ENCODE results near the gene NOL6.

NOL6 gene

DNA sequence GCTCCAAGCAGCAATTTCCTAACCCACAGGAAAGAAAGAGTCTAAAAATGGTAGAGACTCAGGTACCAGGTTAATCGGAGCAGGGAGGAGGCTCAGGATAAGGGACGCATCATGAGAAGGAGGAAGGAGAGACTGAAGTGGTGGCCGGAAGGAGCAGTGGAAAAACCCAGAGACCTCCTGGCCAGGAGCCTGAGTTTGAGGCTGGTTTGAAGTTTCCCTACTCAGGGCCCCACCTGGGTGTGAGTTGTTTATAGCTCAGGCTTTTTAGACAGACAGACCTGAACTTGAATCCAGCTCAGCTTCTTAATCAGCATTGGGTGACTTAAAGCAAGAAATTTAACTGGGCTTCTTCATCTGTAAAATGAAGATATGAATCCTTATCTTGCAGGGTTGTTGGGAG, 59.5 kb downstream of the NOL6 start:
- no peak overlapping the region for H3K4me3 ChIP-seq (ENCODE audit: low read depth, low read length)
- TF ChIP-seq, protein P1, sequence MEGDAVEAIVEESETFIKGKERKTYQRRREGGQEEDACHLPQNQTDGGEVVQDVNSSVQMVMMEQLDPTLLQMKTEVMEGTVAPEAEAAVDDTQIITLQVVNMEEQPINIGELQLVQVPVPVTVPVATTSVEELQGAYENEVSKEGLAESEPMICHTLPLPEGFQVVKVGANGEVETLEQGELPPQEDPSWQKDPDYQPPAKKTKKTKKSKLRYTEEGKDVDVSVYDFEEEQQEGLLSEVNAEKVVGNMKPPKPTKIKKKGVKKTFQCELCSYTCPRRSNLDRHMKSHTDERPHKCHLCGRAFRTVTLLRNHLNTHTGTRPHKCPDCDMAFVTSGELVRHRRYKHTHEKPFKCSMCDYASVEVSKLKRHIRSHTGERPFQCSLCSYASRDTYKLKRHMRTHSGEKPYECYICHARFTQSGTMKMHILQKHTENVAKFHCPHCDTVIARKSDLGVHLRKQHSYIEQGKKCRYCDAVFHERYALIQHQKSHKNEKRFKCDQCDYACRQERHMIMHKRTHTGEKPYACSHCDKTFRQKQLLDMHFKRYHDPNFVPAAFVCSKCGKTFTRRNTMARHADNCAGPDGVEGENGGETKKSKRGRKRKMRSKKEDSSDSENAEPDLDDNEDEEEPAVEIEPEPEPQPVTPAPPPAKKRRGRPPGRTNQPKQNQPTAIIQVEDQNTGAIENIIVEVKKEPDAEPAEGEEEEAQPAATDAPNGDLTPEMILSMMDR (IDR thresholded peaks at IDR 0.05; ENCODE audit: borderline replicate concordance, insufficient read depth, low read depth, low read length) = no peak

Measured in GM12875 (cell line).